ENCODE results near the gene YJEFN3. TPM values are rescaled to one million over a fixed set of nuclear protein-coding genes. Genes with fewer than 3 reads are reported as not detected.

Gene YJEFN3
- polyA plus RNA-seq, 1 donor, result 7.3 TPM

Other genes with a start within 250 kb of the YJEFN3 start
- 40.4 TPM for gene SUGP1, start 208.4 kb upstream of the YJEFN3 start, polyA plus RNA-seq (ENCODE audit: insufficient read length)
- gene MAU2, start 208.1 kb upstream of the YJEFN3 start, polyA plus RNA-seq (ENCODE audit: insufficient read length), result 60.6 TPM
- 56.4 TPM for gene GATAD2A, start 123.2 kb upstream of the YJEFN3 start, polyA plus RNA-seq (ENCODE audit: insufficient read length)
- gene TSSK6, start 13.4 kb upstream of the YJEFN3 start, polyA plus RNA-seq (ENCODE audit: insufficient read length), result 1.2 TPM
- gene NDUFA13, start 12.7 kb upstream of the YJEFN3 start, polyA plus RNA-seq (ENCODE audit: insufficient read length), result 180 TPM
- gene CILP2, start 9.4 kb downstream of the YJEFN3 start, polyA plus RNA-seq (ENCODE audit: insufficient read length), result 1.5 TPM
- 2.3 TPM for gene PBX4, start 89.8 kb downstream of the YJEFN3 start, polyA plus RNA-seq (ENCODE audit: insufficient read length)
- 4.4 TPM for gene LPAR2, start 99.3 kb downstream of the YJEFN3 start, polyA plus RNA-seq (ENCODE audit: insufficient read length)
- 4.5 TPM for gene GMIP, start 114.7 kb downstream of the YJEFN3 start, polyA plus RNA-seq (ENCODE audit: insufficient read length)
- 36.3 TPM for gene ATP13A1, start 134.8 kb downstream of the YJEFN3 start, polyA plus RNA-seq (ENCODE audit: insufficient read length)
- gene ZNF101, start 139.9 kb downstream of the YJEFN3 start, polyA plus RNA-seq (ENCODE audit: insufficient read length), result 7.6 TPM
- gene ZNF14, start 204.2 kb downstream of the YJEFN3 start, polyA plus RNA-seq (ENCODE audit: insufficient read length), result 4.0 TPM